K562 (cell line): ENCODE measurements around the gene RYR1. TPM values are rescaled to one million over a fixed set of nuclear protein-coding genes. Genes with fewer than 3 reads are reported as not detected.

Experiments
- ATAC-seq: fragments of 200-7000 bp; cut with Tn5 transposase; 3 replicates; pipeline ENCODE4 v1.9.1; 2020; ENCODE audit warnings: moderate library complexity
- BruUV-seq: library from RNA; stranded (reverse); fragments of 400-500 nt; replicated peaks from 2 replicates; lab custom pipeline; 2021; lab: Mats Ljungman, UMichigan
- CTCF ChIA-PET: fragments of 300-600 bp; formaldehyde crosslinking; extraction: SDS; loops from one replicate; lab custom pipeline; 2021; ENCODE audit warnings: low intra/inter-chr PET ratio; lab: Yijun Ruan, JAX
- POLR2A ChIA-PET: fragments of 300-600, 350-650 bp; sonication (Branson Sonifier 250); formaldehyde crosslinking; extraction: SDS; loops from one replicate; lab custom pipeline; 2021; ENCODE audit warnings: antibody characterized with exemption, inconsistent platforms; lab: Yijun Ruan, JAX
- DNase-seq, 4 experiments: peaks; one replicate each; pipeline versions ENCODE4 v3.0.0 to v3.0.0-alpha.2; 2011 to 2018; ENCODE audit warnings: low spot score in 3 of 4, mixed read lengths in 3 of 4; ENCODE audit errors: extremely low read depth in 1 of 4
- FAIRE-seq: peaks from 2 replicates; lab custom pipeline; 2011; peaks lifted over from hg19 to GRCh38; lab: Jason Lieb, UNC
- H2AFZ ChIP-seq: 2 replicates; pipeline ENCODE4 v1.6.0; 2011; ENCODE audit warnings: low read depth, low read length, control low read depth, inconsistent platforms
- H3K27ac ChIP-seq: fragments of 200-600 bp; 3 replicates; pipeline ENCODE4 v1.8.0; 2011; ENCODE audit warnings: low read depth, mild to moderate bottlenecking, control low read depth, inconsistent platforms, low read length, moderate library complexity, mixed read lengths; ENCODE audit errors: extremely low read depth
- H3K27me3 ChIP-seq, 2 experiments: fragments of 300-600 bp in 1 of 2; 2 replicates in 1 of 2; 3 replicates in 1 of 2; pipeline versions ENCODE4 v1.6.0 to v1.8.0; 2011; ENCODE audit warnings: inconsistent platforms in 2 of 2, low read length in 2 of 2, mild to moderate bottlenecking in 1 of 2, mixed read lengths in 1 of 2, moderate library complexity in 1 of 2; ENCODE audit not compliant: control insufficient read depth in 2 of 2, insufficient read depth in 2 of 2
- H3K36me3 ChIP-seq: fragments of 300-600 bp; 3 replicates; pipeline ENCODE4 v1.8.0; 2011; ENCODE audit warnings: mild to moderate bottlenecking, low read length, inconsistent platforms; ENCODE audit not compliant: control insufficient read depth, insufficient read depth
- H3K4me1 ChIP-seq, 2 experiments: fragments of 200-600 bp in 1 of 2; replicated peaks in 1 of 2; 2 replicates in 1 of 2; 3 replicates in 1 of 2; pipeline versions ENCODE4 v1.5.1 to v1.8.0; 2011; ENCODE audit warnings: inconsistent platforms in 2 of 2, low read length in 2 of 2, mild to moderate bottlenecking in 1 of 2, mixed read lengths in 1 of 2, moderate library complexity in 1 of 2; ENCODE audit not compliant: control insufficient read depth in 2 of 2, insufficient read depth in 2 of 2
- H3K4me2 ChIP-seq: 2 replicates; pipeline ENCODE4 v1.6.1; 2011; ENCODE audit warnings: low read length, control low read depth, inconsistent platforms, mixed read lengths; ENCODE audit not compliant: insufficient read depth
- H3K4me3 ChIP-seq: fragments of 200-600 bp; sonication (generic), shearing (Covaris generic); 2 replicates; pipeline ENCODE4 v1.5.1; 2016; ENCODE audit warnings: control low read depth, inconsistent platforms
- H3K79me2 ChIP-seq: fragments of 200-600 bp; 3 replicates; pipeline ENCODE4 v1.8.0; 2011; ENCODE audit warnings: low read length, inconsistent platforms; ENCODE audit not compliant: control insufficient read depth, insufficient read depth
- H3K9ac ChIP-seq, 2 experiments: 2 replicates each; pipeline versions ENCODE4 v1.6.0 to v1.6.1; 2011; ENCODE audit warnings: low read depth in 2 of 2, low read length in 2 of 2, control low read depth in 1 of 2, inconsistent platforms in 1 of 2, mild to moderate bottlenecking in 1 of 2, mixed read lengths in 1 of 2; ENCODE audit not compliant: insufficient read depth in 1 of 2
- H3K9me1 ChIP-seq: one replicate; pipeline ENCODE4 v1.6.0; 2011; ENCODE audit warnings: inconsistent platforms, mild to moderate bottlenecking, low read length, moderate library complexity; ENCODE audit not compliant: control insufficient read depth, insufficient read depth
- H3K9me3 ChIP-seq: replicated peaks from 2 replicates; pipeline ENCODE4 v1.5.1; 2011; ENCODE audit warnings: low read depth, low read length, inconsistent platforms; ENCODE audit not compliant: control insufficient read depth, insufficient read depth
- H4K20me1 ChIP-seq: replicated peaks from 2 replicates; pipeline ENCODE4 v1.6.1; 2011; ENCODE audit warnings: low read length, inconsistent platforms, mixed read lengths; ENCODE audit not compliant: control insufficient read depth, insufficient read depth
- MITF ChIP-seq: IDR thresholded peaks from 2 replicates; pipeline ENCODE4 v1.6.1; 2014; ENCODE audit warnings: antibody characterized with exemption
- RBM25 ChIP-seq: fragments of 200-400 bp; formaldehyde crosslinking; IDR thresholded peaks from 2 replicates; pipeline ENCODE4 v1.6.1; 2018; ENCODE audit warnings: low read length, low read depth, moderate library complexity; ENCODE audit not compliant: severe bottlenecking
- ZFP36 ChIP-seq: fragments of 150-350 bp; IDR thresholded peaks from 2 replicates; pipeline ENCODE4 v1.6.1; 2018; ENCODE audit warnings: low read length, low read depth; ENCODE audit not compliant: partially characterized antibody
- ZNF121 ChIP-seq: sonication (generic); formaldehyde crosslinking; conservative IDR thresholded peaks from 2 replicates; pipeline ENCODE4 v1.8.0; 2022; ENCODE audit warnings: missing genetic modification reagents
- WGBS: fragments of 100-300 bp; shearing (Covaris generic); methylation state at CpG from one replicate; pipeline ENCODE4 v1.1.6; 2016; ENCODE audit warnings: low coverage, mixed read lengths; ENCODE audit not compliant: insufficient coverage; ENCODE audit errors: missing lambda C conversion rate; 5-methylcytosine and 5-hydroxymethylcytosine counted together
- in situ Hi-C: fragments of 300-500 bp; cut with MboI; formaldehyde crosslinking; loops from 4 replicates; pipeline ENCODE4 v1.15.0; 2018; ENCODE audit warnings: inconsistent platforms, mixed read lengths
- intact Hi-C: fragments of 100-400 bp; cut with micrococcal nuclease; formaldehyde crosslinking; loops from 2 replicates; pipeline ENCODE4 v1.14.2; 2022
- polyA plus RNA-seq, 8 experiments: library from polyadenylated mRNA; depleted of rRNA in 4 of 8; stranded (reverse) in 5 of 8; unstranded in 3 of 8; fragments of >200 nt; fragmentation: Nextera tagmentation in 2 of 8; fragmentation: Illumina TruSeq in 1 of 8; extraction: Ambion mirVana in 2 of 8; extraction: Trizol in 1 of 8; gene quantifications; 2 replicates each; pipeline versions ENCODE4 v1.2.1 to v1.2.3, GENCODE V29; 2011 to 2014; ENCODE audit warnings: inconsistent platforms in 1 of 8, missing spikeins in 1 of 8
- total RNA-seq, 7 experiments: library from RNA; depleted of rRNA in 6 of 7; stranded (reverse); fragments of >200 nt in 6 of 7; fragmentation: Illumina TruSeq in 2 of 7; extraction: Trizol in 2 of 7; gene quantifications; 2 replicates each; pipeline versions ENCODE4 v1.2.1 to v1.2.3, GENCODE V29; 2011 to 2021; ENCODE audit warnings: low replicate concordance in 1 of 7
- TF ChIP-seq, protein P1 (sequence below): sonication (generic); IDR thresholded peaks from 2 replicates; pipeline ENCODE4 v1.6.1; 2016

Gene RYR1
- total and polyA plus RNA-seq, 9 of the 15 experiments (the other 6 are each of a cell fraction or from before 2014, with no cell fraction given), result 0.11 to 7.4 (median 3.7) TPM

GRCh38 chr19:38482496-38482895, 49.0 kb downstream of the RYR1 start:
- no peak overlapping the region for H3K4me3 ChIP-seq
- H2AFZ ChIP-seq, result no peak overlapping the region
- no peak overlapping the region for H3K4me2 ChIP-seq
- DNase-seq, result no peak
- in situ Hi-C loops, result no loop called here
- ATAC-seq, result no peak
- TF ChIP-seq MITF, result no peak
- peak; percentile 31 for TF ChIP-seq ZNF121 (CRISPR knock-in tag)
- TF ChIP-seq, all 486 proteins: peak for 1
- H4K20me1 ChIP-seq, result no peaks in the 10 kb centered on the region
- H3K79me2 ChIP-seq, result no peaks in the 10 kb centered on the region
- peaks cover 0 to 6% of the 10 kb centered on the region in 2 experiments; a peak in 1 of 5 replicates for H3K4me1 ChIP-seq
- no peak overlapping the region for H3K27ac ChIP-seq
- 64% methylated on average over 8 of the region's 8 CpGs for WGBS
- peaks cover 13% of the 10 kb centered on the region; the same call in 2 of the 3 replicates for H3K36me3 ChIP-seq
- BruUV-seq, result no TSS peak
- intact Hi-C loops, result no loop called here
- no peak for FAIRE-seq
- no peak overlapping the region for H3K9ac ChIP-seq
- no peaks in the 10 kb centered on the region for H3K27me3 ChIP-seq
- no peaks in the 10 kb centered on the region for H3K9me3 ChIP-seq
- no peaks in the 10 kb centered on the region for H3K9me1 ChIP-seq
- ChIA-PET POLR2A (no interaction called here), CTCF (no interaction called here)

DNA sequence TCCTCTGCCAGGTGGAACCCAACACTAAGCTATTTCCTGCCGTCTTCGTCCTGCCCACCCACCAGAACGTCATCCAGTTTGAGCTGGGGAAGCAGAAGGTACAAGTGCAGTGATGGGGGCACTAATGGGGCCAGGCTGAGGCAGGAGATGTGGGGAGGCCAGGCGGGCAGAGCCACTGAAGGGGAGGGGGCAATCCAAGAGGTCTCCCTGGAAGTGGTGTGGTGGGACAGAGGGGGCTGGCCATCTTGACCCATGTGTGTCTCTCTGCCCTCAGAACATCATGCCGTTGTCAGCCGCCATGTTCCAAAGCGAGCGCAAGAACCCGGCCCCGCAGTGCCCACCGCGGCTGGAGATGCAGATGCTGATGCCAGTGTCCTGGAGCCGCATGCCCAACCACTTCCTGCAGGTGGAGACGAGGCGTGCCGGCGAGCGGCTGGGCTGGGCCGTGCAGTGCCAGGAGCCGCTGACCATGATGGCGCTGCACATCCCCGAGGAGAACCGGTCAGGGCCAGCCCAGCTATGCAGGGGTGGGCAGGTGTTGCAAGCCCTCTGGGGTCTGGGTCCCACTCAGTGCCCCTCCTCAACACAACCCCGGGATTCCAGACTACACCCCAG, 49.6 kb downstream of the RYR1 start:
- DNase-seq (no peak), FAIRE-seq (no peak), ATAC-seq (no peak)
- H3K36me3 ChIP-seq, result peaks cover 13% of the 10 kb centered on the region; the same call in 2 of the 3 replicates
- H4K20me1 ChIP-seq, result no peaks in the 10 kb centered on the region
- no peaks in the 10 kb centered on the region for H3K27me3 ChIP-seq
- no peak overlapping the region for H2AFZ ChIP-seq
- H3K4me3 ChIP-seq, result no peak overlapping the region
- ChIA-PET POLR2A (no interaction called here), CTCF (no interaction called here)
- intact Hi-C loops (no loop called here), in situ Hi-C loops (no loop called here)
- BruUV-seq, result no TSS peak
- no peaks in the 10 kb centered on the region for H3K9me3 ChIP-seq
- TF ChIP-seq ZFP36, result peak; percentile 91
- peak; percentile 4 for TF ChIP-seq RBM25
- TF ChIP-seq, protein P1, sequence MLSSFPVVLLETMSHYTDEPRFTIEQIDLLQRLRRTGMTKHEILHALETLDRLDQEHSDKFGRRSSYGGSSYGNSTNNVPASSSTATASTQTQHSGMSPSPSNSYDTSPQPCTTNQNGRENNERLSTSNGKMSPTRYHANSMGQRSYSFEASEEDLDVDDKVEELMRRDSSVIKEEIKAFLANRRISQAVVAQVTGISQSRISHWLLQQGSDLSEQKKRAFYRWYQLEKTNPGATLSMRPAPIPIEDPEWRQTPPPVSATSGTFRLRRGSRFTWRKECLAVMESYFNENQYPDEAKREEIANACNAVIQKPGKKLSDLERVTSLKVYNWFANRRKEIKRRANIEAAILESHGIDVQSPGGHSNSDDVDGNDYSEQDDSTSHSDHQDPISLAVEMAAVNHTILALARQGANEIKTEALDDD, result no peak
- no peak overlapping the region for H3K9ac ChIP-seq
- no peaks in the 10 kb centered on the region for H3K9me1 ChIP-seq
- peaks cover 0 to 6% of the 10 kb centered on the region in 2 experiments; a peak in 1 of 5 replicates for H3K4me1 ChIP-seq
- no peak overlapping the region for H3K27ac ChIP-seq
- no peaks in the 10 kb centered on the region for H3K79me2 ChIP-seq
- 81% methylated on average over 23 of the region's 24 CpGs for WGBS
- H3K4me2 ChIP-seq, result no peak overlapping the region
